Measurements from ENCODE around the gene LBHD2.
"Not testable (repeated sequence)": the region's sequence is repeated elsewhere in the genome, so short reads cannot be mapped to it uniquely, and the experiment has no call there.

Gene LBHD2

DNA sequence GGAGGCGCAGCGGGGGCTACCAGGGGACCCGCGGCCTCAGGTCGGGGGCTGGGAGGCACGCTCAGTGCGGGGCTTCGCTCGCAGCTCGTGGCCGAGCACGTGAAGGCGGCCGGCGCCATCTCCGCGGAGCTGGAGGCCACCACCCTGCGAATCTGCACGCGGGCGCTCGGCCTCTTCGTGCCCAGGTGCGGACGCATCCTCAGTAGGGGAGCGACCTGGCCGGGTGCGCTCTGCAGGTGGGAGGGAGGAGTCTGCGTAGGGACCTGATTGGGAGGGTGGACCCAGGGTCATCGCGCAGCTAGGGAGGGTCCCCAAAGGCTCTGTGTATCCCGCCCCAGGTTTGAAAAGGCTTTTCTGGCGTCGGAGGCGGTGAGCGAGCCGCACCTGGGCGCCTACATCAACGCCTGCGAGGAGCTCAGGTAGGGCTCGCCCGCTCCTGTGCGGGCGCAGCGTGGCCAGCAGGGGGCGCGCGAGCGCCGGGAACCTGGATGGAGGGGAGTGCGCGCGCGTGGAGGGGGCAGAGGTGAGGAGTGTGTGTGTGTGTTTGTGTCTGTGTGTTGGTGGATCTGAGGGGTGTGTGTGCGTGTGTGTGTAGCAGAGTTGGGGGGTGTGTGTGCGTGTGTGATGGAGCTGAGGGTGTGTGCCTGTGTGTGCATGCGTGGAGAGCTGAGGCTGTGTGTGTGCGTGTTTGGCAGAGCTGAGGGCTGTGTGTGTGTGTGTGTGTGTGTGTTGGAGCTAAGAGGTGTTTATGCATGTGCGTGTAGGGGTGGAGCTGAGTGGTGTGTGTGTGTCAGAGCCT lies 20.8 kb downstream of the LBHD2 start:
- DNase-seq: peak; percentile 86

DNA sequence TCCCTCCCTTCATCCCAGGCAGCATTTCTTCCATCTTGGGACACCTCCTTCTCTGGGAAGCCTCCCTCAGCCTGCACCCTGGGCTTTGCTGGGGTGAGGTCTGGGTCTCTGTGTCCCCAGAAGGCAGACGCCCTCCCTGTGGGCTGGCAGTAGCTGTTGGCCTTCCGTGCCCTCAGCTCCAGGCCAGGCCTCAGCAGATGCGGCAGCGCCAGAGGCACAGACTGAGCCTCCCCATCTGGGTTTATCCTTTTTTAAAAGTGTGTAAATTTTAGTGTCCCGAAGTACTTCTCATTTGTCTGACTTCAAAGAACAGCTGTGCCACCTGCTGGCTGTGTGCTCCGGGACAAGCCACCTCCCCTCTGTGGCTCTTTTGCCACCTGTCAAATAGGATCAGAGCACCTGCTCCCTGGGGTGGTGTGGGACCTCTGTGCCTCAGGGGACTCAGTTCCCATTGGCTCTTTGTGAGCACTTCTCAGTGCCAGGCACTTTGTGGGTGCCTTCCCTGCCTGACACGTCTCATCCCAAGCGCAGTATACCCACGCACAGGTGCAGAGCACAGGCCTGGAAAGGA lies 21.7 kb downstream of the LBHD2 start:
- DNase-seq: peak; percentile 25

DNA sequence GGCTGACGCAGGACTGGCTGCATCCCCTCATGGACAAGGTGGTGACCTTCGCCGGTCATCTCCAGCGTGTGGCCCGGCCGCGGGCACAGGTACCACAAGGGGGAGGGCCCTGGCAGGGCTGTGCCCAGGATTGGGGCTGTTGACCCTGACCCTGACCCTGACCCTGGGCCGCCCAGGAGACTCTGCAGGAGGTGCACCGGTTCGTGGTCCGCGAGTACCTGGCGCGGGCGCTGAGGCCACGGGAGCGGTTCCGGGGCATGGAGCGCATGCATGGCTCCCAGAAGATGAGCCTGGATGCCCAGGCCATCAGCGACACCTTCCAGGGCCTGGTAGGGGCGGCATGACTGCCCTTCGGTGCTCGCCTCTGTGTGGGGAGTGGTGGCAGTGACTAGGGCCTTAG lies 23.4 kb downstream of the LBHD2 start:
- no peak for DNase-seq

DNA sequence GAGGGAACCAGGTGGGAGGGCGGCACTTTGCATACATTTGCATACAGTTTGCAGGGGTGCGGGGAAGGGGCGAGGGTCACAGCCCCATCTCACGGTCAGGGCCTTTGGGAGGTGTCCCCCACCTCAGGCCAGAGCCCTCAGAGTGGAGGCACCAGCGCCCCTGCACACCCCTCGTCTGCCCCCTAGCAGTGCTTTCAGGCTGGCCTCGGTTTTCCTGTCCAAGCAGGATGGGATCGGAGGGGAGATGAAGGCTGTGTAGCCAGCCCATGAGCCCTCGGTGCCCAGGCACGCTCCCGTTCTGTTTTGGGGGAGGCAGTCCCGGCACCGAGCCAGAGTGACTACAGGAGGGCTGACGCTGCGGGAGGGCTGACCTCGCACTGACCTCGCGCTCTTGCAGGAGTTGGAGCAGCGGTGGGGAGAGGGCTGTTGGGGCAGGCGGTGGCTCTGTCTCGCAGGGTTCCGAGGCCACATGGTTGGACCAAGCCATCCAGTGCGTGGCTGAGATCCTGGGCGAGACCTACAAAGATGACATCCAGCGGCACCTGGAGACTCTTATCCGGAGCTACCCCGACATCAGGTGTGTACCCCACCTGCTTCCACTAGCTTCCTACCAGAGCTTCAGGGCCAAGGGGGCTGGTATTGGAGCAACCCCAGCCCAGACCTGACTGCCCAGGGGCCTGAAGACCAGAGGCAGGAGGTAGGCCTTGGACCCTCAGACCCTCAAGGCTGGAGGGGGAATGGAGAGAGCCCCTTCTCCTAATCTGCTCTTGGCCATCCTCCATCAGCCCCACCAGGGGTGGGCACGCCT lies 24.1 kb downstream of the LBHD2 start:
- no peak for DNase-seq

DNA sequence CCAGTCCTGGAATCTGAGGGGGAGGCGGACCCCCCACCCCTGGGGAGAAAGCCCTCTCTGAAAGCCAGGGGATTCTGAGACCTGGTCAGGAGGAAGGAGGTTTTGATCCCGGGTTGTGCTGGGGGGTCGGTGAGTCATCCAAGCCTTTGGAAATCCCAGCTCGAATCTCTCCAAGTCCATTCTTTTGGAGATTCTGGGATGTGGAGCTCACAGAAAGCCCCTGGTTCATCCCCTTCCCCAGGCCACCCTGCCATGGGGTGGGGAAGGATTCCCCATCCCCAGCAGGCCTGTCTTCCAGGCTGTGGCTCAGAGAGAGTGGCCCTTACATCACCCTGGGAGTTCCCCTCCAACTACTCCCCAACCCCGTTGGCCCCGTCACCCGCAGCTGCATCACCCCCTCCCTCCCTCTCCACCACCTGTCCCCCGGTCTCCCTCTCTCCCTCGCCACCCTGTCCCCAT lies 24.8 kb downstream of the LBHD2 start:
- DNase-seq: peak; percentile 29

DNA sequence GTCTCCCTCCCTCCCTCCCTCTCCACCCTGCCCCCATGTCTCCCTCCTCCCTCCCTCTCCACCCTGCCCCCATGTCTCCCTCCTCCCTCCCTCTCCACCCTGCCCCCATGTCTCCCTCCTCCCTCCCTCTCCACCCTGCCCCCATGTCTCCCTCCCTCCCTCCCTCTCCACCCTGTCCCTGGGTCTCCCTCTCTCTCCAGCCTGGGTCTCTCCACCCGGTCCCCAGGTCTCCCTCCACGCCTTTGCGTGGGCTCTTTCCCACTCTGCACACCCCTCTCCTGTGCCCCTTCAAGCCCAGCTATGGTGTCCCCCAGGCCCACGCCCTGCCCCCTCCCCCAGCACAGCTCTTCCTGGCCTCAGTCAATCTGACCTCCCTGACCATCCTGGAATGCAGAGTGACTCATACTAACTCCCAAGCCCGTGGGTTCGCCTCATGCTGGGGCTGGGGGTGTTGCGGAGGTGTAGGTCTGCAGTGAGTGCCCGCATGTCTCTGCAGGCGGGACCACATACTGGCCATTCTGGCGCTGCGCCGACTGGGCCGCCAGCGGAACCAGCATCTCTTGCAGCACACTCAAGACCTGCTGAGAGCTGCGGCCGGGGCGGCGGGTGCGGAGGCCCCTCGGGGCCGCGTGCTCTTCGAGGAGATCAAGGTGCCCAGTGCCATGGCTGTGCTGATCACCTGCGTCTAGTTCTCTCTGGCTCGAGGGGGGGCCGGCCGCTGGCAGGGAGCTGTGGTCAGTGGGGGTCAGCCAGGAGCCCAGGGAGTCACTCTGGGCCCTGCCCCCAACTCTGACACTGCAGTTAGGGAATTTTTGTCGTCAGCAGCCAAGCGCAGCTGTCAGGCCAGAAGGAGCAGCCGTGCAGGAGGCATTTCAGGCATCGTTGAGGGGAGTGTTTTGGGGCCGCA lies 25.8 kb downstream of the LBHD2 start:
- DNase-seq: no peak

DNA sequence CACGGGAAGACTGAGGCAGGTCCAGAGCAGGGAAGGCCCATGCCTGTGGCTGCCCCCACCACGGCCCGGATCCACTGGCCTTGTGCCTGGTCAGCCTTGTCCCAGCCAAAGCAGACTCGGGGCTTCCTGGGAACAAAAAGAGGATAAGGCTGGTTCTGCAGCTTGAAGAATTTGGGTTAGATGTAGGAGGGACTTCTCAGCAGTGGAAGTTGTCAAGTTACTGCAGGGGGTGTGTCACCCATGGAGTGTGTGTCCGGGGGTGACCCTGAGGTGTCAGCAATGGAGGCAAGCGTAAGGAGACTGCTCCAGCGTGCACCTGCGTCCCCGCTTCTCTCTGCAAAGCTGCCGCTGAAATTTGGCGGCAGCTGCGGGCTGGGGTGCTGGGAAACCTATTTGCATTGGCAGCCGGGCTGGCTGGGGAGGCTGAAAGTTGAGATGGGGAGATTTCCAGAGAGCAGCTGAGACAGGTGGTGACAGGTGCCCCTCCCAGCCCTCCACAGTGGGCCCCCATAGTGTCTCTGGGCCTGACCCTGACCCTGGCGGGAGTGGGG lies 26.7 kb downstream of the LBHD2 start:
- peak; percentile 45 for DNase-seq

DNA sequence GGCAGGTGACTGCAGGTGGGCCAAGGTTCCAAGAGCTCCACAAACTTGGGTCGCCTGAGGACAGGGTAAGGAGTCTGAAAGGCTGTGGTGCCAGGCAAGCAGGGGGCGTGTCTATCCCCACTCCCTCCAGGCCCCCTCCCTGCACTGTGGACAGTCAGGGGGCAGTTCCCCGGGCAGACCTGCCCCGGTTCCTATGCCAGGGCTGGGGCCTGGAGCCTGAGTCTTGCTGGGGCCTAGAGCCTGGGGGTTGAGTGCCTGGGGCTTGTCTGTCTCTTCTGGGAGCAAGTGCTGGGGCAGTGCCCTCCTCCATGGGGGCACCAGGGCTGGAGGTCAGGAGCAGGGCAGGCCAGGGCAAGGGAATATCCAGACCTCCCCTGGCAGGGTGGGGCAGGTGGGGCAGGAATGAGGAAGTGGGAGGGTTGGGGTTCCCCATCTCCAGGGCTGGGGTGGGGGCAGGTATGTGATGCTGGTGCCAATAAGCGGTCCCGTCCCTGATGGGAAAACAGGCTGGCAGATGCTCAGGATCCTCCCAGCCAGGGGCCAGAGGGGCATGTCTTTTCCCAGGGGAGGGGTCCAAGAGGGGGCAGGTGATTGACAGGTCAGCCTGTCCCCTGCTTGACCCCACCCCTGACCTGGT lies 27.3 kb downstream of the LBHD2 start:
- DNase-seq: no peak

DNA sequence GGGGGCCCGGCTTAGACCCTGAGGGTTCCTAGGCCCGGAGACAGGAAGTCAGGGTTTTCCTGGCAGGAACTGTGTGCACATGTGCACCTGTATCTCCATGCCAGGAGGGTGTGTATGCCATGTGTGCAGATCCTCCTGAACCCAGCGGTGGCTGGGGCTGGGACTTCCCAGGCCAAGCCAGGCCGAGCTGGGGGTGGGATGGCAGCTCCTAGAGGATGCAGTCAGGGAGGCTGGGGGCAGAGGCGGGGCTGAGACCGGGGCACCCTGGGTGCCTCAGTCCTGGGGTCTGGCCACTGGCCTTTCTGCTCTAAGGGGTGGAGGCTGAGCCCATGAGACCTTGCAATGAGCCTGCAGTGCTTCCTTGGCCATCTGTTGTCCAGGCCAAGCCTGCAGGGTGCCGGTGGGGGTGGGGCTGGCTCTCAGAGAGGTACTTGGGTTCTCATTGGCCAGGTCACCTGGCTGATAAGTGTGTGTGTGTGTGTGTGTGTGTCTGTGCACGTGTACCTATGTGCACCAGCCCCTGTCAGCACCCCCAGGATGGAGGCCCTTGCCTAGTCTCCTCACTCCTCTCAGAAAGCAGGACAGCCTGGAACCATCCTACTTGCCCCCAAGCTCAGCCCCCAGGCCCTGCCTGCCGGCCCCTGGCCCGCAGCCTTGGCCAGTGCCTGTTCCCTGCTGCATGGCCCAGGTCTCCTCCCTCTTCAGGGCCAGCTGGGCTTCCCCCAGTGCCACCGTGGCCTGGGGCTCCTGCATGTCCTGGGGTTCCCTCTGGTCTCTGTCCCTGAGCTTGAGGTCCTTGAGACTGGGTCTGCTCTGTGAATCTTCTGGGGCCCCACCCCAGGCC lies 28.6 kb downstream of the LBHD2 start:
- DNase-seq: peak; percentile 51

DNA sequence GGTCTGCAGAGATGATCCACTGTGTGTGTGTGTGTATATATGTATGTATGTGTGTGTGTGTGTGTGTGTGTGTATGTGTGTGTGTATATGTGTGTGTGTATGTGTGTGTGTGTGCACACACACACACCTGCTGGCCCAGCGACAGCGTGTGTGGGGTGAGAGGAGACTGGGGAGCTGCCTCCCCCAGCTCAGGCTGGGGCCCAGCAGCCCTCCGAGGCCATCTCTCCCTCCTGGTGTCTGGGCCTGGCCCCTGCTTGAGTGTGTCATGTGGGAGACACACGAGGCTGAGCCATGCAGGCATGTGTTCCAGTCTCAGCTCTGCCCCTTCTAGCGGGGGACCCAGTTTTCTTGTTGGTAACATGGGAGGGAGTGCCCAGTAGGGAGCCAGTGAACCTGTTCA lies 29.3 kb downstream of the LBHD2 start:
- no peak for DNase-seq

DNA sequence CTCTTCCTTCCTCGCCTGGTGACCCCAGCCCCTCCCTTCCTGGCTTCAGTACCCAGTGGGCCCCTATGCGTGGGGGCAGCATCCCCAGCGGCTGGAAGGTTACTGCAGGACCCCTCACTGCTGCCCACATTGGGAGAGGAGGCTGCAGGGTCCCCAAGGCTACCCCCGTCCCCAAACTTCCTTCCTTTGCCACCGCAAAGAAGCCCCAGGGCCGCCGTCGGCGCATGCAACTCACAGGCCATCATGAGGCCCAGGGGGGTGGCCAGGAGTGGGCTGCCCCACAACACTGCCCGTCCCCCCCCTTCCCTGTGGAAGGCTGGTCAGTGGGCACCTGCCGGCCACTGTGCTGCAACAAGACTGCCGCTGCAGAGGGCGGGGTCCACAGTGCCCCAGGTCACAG lies 29.8 kb downstream of the LBHD2 start:
- DNase-seq: no peak

DNA sequence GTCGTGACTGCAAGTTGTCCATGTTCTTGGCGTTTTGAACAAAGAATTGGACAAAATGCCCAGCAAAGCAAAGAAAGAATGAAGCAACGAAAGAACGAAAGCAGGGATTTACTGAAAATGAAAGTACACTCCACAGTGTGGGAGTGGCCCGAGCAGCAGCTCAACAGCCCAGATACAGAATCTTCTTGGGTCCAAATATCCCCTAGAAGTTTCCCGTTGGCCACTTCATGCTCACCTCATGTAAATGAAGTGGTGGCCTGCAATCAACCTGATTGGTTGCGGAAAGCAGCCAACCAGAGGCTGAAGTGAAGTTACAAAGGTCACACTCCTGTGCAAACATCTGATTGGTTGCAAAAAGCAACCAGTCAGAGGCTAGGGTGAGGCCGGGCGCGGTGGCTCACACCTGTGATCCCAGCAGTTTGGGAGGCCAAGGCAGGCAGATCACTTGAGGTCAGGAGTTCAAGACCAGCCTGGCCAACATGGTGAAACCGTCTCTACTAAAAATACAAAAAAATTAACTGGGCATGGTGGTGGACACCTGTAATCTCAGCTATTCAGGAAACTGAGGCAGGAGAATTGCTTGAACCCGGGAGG lies 31.2 kb downstream of the LBHD2 start:
- DNase-seq: not testable (repeated sequence)

DNA sequence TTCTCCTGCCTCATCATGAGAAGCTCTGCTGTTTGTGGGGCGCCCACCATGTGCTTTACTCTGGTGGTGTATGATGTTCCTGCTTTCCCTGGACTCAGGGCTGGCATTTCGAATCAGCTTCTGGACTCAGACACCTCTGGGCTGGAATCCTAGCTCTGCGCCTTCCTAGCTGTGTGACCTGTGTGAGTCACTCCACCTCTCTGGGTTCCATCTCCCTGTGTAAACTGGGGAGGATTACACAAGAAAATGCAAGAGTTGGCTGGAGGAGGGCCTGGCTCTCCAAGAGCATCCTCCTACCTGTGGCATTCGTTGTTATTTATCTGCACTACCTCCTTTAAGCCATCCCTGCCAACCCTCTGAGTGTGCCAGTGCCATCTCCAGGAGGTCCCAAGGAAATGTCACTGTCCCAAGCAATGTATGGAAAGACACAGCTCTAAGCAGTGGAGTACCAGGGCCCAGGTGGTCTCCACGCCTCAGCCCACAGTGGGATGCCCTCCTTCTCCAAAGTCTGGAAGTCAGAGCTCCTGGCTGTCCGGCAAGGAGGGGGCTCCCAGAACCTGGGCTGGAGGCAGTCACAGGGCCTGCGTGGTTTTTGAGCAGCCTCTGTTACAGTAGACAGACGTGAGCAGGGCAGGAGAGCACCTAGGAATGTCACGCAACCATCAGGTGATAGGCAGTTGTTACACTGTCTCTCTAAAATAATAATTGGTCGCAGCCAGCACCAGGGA lies 32.0 kb downstream of the LBHD2 start:
- DNase-seq: no peak

DNA sequence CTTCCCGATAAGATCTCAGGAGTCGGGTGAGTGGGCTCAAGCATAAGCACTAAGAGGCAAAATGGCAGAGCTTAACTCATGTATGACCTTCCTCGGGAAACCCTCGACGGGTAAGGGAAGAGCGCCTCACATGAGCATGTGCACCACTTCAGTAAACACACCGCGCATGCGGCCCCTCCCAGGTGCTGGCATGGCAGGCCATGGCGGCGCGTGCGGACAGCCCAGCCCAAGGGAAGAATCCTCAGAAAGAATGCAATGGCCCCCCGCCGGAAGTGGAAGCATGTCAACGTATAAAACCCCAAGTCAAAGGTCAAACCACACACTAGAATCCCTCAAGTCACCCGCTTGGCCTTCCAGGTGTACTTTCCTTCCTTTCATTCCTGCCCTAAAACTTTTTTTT lies 32.6 kb downstream of the LBHD2 start:
- no peak for DNase-seq

DNA sequence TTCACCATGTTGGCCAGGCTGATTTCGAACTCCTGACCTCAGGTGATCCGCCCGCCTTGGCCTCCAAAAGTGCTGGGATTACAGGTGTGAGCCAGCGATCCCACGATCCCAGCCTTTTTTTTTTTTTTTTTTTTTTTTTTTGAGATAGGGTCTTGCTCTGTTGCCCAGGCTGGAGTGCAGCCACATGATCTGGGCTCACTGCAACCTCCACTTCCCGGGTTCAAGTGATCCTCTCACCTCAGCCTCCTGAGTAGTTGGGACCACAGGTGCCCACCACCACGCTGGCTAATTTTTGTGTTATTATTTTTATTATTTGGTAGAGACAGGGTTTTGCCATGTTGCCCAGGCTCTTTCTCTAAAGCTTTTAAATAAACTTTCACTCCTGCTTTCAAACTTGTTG lies 33.5 kb downstream of the LBHD2 start:
- DNase-seq: not testable (repeated sequence)

DNA sequence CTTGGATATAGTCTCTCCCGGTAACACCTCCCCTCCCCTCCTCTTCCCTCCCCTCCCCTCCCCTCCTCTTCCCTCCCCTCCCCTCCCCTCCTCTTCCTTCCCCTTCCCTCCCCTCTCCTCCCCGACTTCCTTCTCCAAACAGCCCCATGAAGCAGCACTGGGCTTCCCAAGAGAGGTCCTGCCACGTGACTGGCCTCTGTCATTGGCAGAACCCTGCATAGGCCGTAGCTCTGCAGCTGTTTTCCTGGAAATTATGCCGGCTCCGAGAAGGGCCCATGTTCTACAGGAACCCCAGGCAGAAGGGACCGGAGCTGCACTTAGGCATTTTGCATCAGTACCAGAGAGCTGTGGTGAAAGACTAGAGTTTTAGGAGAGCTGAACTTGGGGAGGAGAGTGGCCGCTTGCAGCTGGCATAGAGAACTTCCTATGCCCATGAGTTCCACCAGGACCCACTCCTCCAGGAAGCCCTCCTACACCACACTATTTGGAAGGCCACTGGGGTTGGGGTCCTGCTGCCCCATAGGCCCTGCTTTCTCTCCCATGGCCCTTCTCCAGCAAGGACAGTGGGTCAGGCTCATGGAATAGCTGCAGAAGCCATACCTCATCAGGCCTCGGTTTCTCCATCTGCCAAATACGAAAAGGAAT lies 34.1 kb downstream of the LBHD2 start:
- DNase-seq: peak; percentile 25

DNA sequence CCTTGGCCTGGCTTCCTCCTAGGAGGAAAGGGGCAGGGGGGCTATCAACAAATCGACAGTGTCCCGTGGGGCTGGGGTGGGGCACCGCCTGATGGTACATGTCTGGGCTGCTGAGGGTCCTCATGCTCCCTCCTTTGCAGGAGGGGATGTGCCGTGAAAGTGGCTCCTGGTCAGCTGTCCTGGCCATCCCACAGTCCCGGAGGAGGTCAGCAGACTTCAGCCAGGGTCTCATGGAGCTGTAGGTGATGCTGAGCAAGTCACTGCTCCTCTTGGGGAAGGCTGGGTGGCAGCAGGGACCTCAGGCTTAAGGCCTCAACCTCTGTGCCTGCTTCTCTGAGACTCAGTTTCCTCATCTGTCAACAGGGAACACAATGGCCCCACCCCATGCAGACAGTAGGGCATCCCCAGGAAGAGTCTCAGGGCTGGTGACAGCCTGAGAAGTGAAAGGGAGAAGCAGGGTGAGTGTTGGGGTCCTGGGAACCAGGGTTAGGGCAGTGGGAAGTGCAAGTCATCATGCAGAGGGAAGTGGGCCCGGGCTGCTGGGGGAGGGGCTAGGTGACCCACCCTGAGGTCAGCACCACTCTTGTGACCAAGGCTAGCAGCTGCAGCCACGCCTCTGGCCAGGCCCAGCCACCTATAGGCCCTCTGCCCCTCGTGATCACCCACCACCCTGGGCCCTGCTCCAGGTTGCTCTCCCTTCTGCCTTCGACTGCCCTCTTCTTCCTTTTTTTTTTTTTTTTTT lies 34.8 kb downstream of the LBHD2 start:
- DNase-seq: no peak

DNA sequence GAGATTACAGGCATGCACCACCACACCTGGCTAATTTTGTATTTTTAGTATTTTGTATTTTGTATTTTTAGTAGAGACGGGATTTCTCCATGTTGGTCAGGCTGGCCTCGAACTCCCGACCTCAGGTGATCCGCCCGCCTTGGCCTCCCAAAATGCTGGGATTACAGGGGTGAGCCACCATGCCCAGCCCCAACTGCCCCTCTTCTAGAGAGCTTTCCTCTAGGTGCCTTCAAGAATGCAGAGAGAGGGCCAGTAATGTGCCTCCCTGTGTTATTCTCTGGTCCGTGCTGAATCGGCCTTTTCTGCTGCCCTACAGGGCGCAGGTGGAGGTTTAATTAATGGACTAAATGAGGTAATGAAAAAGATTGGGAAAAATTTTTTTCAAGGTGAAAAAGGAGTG lies 35.5 kb downstream of the LBHD2 start:
- DNase-seq: not testable (repeated sequence)

Data from NCI-H69 (cell line).